Endothelial cell of umbilical vein (primary cell): ENCODE data around the gene CDCA3. TPM values are rescaled to one million over a fixed set of nuclear protein-coding genes. Genes with fewer than 3 reads are reported as not detected.

Source experiments
- BruUV-seq: library from RNA; stranded (reverse); fragments of 400-500 nt; replicated peaks from 2 replicates; lab custom pipeline; 2021; lab: Mats Ljungman, UMichigan
- CTCF ChIA-PET: fragments of 300-600, 350-600 bp; sonication (Branson Sonifier 250); formaldehyde crosslinking; loops from one replicate; lab custom pipeline; 2021; ENCODE audit warnings: antibody characterized with exemption, inconsistent platforms; lab: Charles Lee
- POLR2A ChIA-PET: fragments of 300-600, 350-600 bp; sonication (Branson Sonifier 250); formaldehyde crosslinking; loops from one replicate; lab custom pipeline; 2021; ENCODE audit warnings: antibody characterized with exemption, inconsistent platforms; lab: Charles Lee
- DNase-seq: peaks from one replicate; pipeline ENCODE4 v3.0.0-alpha.2; 2011; ENCODE audit warnings: low read depth, low spot score
- FAIRE-seq: peaks from 2 replicates; lab custom pipeline; 2011; peaks lifted over from hg19 to GRCh38; lab: Jason Lieb, UNC
- H2AFZ ChIP-seq: 2 replicates; pipeline ENCODE4 v1.6.0; 2012; ENCODE audit warnings: low read depth, low read length, control low read depth, inconsistent platforms
- H3K27ac ChIP-seq: 2 replicates; pipeline ENCODE4 v1.5.1; 2011; ENCODE audit warnings: low read depth, mild to moderate bottlenecking, control low read depth, low read length, moderate library complexity; ENCODE audit not compliant: insufficient read depth
- H3K27me3 ChIP-seq, 2 experiments: 2 replicates each; pipeline versions ENCODE4 v1.6.0 to v1.6.1; 2011; ENCODE audit warnings: low read length in 2 of 2, mixed read lengths in 1 of 2; ENCODE audit not compliant: control insufficient read depth in 2 of 2, insufficient read depth in 2 of 2
- H3K36me3 ChIP-seq, 2 experiments: 2 replicates in 1 of 2; 3 replicates in 1 of 2; pipeline ENCODE4 v1.5.1; 2011; ENCODE audit warnings: low read length in 2 of 2, mild to moderate bottlenecking in 1 of 2, moderate library complexity in 1 of 2; ENCODE audit not compliant: control insufficient read depth in 2 of 2, insufficient read depth in 2 of 2; ENCODE audit errors: extremely low read depth in 1 of 2
- H3K4me1 ChIP-seq: 3 replicates; pipeline ENCODE4 v1.5.1; 2011; ENCODE audit warnings: mild to moderate bottlenecking, low read length; ENCODE audit not compliant: control insufficient read depth, insufficient read depth; ENCODE audit errors: extremely low read depth
- H3K4me2 ChIP-seq: 2 replicates; pipeline ENCODE4 v1.6.1; 2011; ENCODE audit warnings: low read length, control low read depth, mixed read lengths; ENCODE audit not compliant: insufficient read depth
- H3K4me3 ChIP-seq, 3 experiments: fragments of 200-600 bp in 1 of 3; sonication (generic), shearing (Covaris generic) in 1 of 3; replicated peaks in 1 of 3; 2 replicates each; pipeline ENCODE4 v1.5.1; 2011 to 2016; ENCODE audit warnings: control low read depth in 3 of 3, low read length in 3 of 3, mild to moderate bottlenecking in 2 of 3, inconsistent platforms in 1 of 3, low read depth in 1 of 3, moderate library complexity in 1 of 3; ENCODE audit not compliant: insufficient read depth in 1 of 3
- H3K79me2 ChIP-seq: 2 replicates; pipeline ENCODE4 v1.6.0; 2012; ENCODE audit warnings: low read length, inconsistent platforms; ENCODE audit not compliant: control insufficient read depth, insufficient read depth
- H3K9ac ChIP-seq: replicated peaks from 2 replicates; pipeline ENCODE3; 2011; ENCODE audit warnings: low read length, control low read depth; ENCODE audit not compliant: insufficient read depth; ENCODE audit errors: extremely low read depth
- H3K9me1 ChIP-seq: replicated peaks from 3 replicates; pipeline ENCODE4 v1.6.0; 2011; ENCODE audit warnings: mild to moderate bottlenecking, low read length; ENCODE audit not compliant: control insufficient read depth, insufficient read depth; ENCODE audit errors: extremely low read depth
- H3K9me3 ChIP-seq: replicated peaks from 2 replicates; pipeline ENCODE4 v1.5.1; 2012; ENCODE audit warnings: low read length, inconsistent platforms; ENCODE audit not compliant: control insufficient read depth, insufficient read depth
- H4K20me1 ChIP-seq: replicated peaks from 2 replicates; pipeline ENCODE3; 2011; ENCODE audit warnings: mild to moderate bottlenecking, low read length; ENCODE audit not compliant: control insufficient read depth, insufficient read depth; ENCODE audit errors: extremely low read depth
- EZH2 ChIP-seq: IDR thresholded peaks from 2 replicates; pipeline ENCODE4 v1.6.1; 2012; ENCODE audit warnings: borderline replicate concordance, low read depth, mild to moderate bottlenecking, moderate library complexity, low read length, inconsistent platforms; ENCODE audit not compliant: severe bottlenecking
- FOS ChIP-seq: IDR thresholded peaks from 2 replicates; pipeline ENCODE4 v1.6.1; 2011; ENCODE audit warnings: mild to moderate bottlenecking, low read length, moderate library complexity, borderline replicate concordance; ENCODE audit not compliant: insufficient read depth
- GATA2 ChIP-seq: IDR thresholded peaks from 2 replicates; pipeline ENCODE4 v1.7.0; 2011; ENCODE audit warnings: low read depth, mild to moderate bottlenecking, moderate library complexity, mixed read lengths, low read length; ENCODE audit not compliant: insufficient read length, insufficient read depth
- JUN ChIP-seq: IDR thresholded peaks from 2 replicates; pipeline ENCODE4 v1.6.1; 2011; ENCODE audit warnings: borderline replicate concordance, low read depth; ENCODE audit not compliant: insufficient read length, insufficient read depth
- MYC ChIP-seq: IDR thresholded peaks from one replicate; pipeline ENCODE4 v1.6.1; 2011; ENCODE audit warnings: mild to moderate bottlenecking, low read depth, low read length
- POLR2A ChIP-seq: IDR thresholded peaks from 2 replicates; pipeline ENCODE4 v1.6.1; 2012; ENCODE audit warnings: low read depth, mild to moderate bottlenecking, control low read depth, low read length
- POLR2AphosphoS5 ChIP-seq: IDR thresholded peaks from 2 replicates; pipeline ENCODE4 v1.6.1; 2012; ENCODE audit warnings: low read depth, mild to moderate bottlenecking, control low read depth, low read length, moderate library complexity; ENCODE audit not compliant: insufficient read depth
- dilution Hi-C: fragments of 300-500 bp; cut with MboI; formaldehyde crosslinking; loops from one replicate; pipeline ENCODE4 v1.15.0; 2019; ENCODE audit warnings: low sequenced_read_pairs; ENCODE audit not compliant: extremely low pct_ligation_motif_present
- intact Hi-C: fragments of 100-400 bp; cut with micrococcal nuclease; formaldehyde crosslinking; loops from one replicate; pipeline ENCODE4 v1.10.0; 2022
- polyA plus RNA-seq, 4 experiments: library from polyadenylated mRNA; depleted of rRNA in 3 of 4; stranded (reverse) in 3 of 4; unstranded in 1 of 4; fragments of >200 nt; gene quantifications; 2 replicates each; pipeline versions ENCODE4 v1.2.1 to v1.2.3, GENCODE V29; 2011 to 2012; ENCODE audit warnings: missing spikeins in 1 of 4
- total RNA-seq: library from RNA; stranded (reverse); gene quantifications from 2 replicates; pipeline ENCODE4 v1.2.3, GENCODE V29; 2021
- TF ChIP-seq, protein P1 (sequence below): IDR thresholded peaks from 2 replicates; pipeline ENCODE4 v1.6.1; 2011; ENCODE audit not compliant: insufficient read depth, insufficient read length
- TF ChIP-seq, protein P2 (sequence below), 2 donors: IDR thresholded peaks; 1 replicate in 1 of 2; 2 replicates in 1 of 2; pipeline ENCODE4 v1.5.1; 2011; ENCODE audit warnings: low read length in 2 of 2, mild to moderate bottlenecking in 2 of 2, moderate library complexity in 2 of 2, control low read depth in 1 of 2, inconsistent platforms in 1 of 2, low read depth in 1 of 2; ENCODE audit not compliant: insufficient read depth in 1 of 2; ENCODE audit errors: extremely low read depth in 1 of 2

Gene CDCA3
- total and polyA plus RNA-seq, 2 donors (not counting 3 experiments of a cell fraction or from before 2014, with no cell fraction given), result 44.3 to 53.5 TPM

DNA sequence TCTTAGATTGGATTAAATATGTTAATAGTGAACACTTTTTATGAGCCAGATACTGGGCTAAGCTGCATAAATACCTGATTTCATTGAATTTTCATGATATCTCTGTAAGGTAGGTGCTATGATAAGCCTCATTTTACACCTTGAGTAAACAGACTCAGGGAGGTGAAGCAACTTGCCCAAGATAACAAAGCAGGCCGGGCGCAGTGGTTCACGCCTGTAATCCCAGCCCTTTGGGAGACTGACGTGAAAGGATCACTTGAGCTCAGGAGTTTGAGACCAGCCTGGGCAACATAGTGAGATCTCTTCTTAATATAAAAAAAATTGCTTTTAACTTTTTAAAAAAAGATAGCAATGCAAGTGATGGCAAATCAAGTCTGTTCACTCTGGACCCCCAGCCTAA lies 9.0 kb downstream of the CDCA3 start:
- Histone ChIP-seq H3K79me2 (no peaks in the 10 kb centered on the region), H3K36me3 (peaks cover 6 to 72% of the 10 kb centered on the region in 2 experiments), H3K27me3 (no peaks in the 10 kb centered on the region), H3K4me1 (no peaks in the 10 kb centered on the region), H2AFZ (no peak overlapping the region), H3K27ac (no peak overlapping the region), H3K9me3 (no peaks in the 10 kb centered on the region), H3K9ac (no peak overlapping the region), H4K20me1 (no peaks in the 10 kb centered on the region), H3K4me2 (no peak overlapping the region), H3K4me3 (no peak overlapping the region), H3K9me1 (no peaks in the 10 kb centered on the region)
- POLR2A ChIA-PET, result interaction anchor here (1.4 kb wide), 1 partner anchor 10 kb away, joined by 7 read pairs; the partner anchor contains the start of genes CDCA3 and USP5
- no peak for DNase-seq
- intact Hi-C loops (no loop called here), dilution Hi-C loops (no loop called here)
- TF ChIP-seq EZH2 (no peak), JUN (no peak), FOS (no peak), POLR2AphosphoS5 (no peak), GATA2 (no peak), POLR2A (no peak), MYC (no peak)
- TF ChIP-seq, protein P1, sequence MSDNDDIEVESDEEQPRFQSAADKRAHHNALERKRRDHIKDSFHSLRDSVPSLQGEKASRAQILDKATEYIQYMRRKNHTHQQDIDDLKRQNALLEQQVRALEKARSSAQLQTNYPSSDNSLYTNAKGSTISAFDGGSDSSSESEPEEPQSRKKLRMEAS, result no peak
- TF ChIP-seq, protein P2, sequence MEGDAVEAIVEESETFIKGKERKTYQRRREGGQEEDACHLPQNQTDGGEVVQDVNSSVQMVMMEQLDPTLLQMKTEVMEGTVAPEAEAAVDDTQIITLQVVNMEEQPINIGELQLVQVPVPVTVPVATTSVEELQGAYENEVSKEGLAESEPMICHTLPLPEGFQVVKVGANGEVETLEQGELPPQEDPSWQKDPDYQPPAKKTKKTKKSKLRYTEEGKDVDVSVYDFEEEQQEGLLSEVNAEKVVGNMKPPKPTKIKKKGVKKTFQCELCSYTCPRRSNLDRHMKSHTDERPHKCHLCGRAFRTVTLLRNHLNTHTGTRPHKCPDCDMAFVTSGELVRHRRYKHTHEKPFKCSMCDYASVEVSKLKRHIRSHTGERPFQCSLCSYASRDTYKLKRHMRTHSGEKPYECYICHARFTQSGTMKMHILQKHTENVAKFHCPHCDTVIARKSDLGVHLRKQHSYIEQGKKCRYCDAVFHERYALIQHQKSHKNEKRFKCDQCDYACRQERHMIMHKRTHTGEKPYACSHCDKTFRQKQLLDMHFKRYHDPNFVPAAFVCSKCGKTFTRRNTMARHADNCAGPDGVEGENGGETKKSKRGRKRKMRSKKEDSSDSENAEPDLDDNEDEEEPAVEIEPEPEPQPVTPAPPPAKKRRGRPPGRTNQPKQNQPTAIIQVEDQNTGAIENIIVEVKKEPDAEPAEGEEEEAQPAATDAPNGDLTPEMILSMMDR (IDR thresholded peaks at IDR 0.05; ENCODE audit: extremely low read depth in 1 of 2, insufficient read depth in 1 of 2, low read depth in 1 of 2, low read length in 2 of 2), result no peak
- no peak for FAIRE-seq
- no TSS peak for BruUV-seq
- CTCF ChIA-PET, result interaction anchor here (1.1 to 2.2 kb wide), 4 partner anchors 9 to 222 kb away, joined by 3 to 9 read pairs (median 3); partner anchors contain the start of genes CDCA3 and MLF2
